ENCODE data around the gene CLEC20A. TPM values are rescaled to one million over a fixed set of nuclear protein-coding genes. Genes with fewer than 3 reads are reported as not detected.

CLEC20A gene
- total RNA-seq, 2 experiments from 2014 or later, result not detected

DNA sequence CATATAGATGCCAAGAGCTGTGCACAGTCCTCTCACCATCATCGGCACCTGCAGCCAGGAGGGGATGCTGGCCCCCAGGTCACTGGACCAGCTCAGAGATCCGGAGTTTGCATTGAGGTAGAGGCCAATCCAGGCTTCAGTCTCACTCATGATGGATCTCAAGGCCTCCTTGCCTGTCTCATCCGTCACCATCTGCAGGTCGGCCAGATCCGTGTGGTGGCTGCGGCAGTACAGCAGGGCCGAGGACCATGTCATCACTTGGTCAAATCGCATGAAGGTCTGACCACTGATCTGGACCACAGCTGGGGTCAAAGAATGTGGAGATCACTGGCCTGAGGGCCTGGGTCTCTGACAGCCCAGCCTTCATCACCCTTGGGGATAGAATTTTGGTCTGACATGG, 6.6 kb downstream of the CLEC20A start:
- Mint-ChIP-seq H3K27me3 (peaks cover 8% of the 10 kb centered on the region), H3K4me1 (no peaks in the 10 kb centered on the region), H3K27ac (no peak overlapping the region), H3K36me3 (ENCODE audit: low read depth) (no peaks in the 10 kb centered on the region), H3K4me3 (no peak overlapping the region), H3K9me3 (no peaks in the 10 kb centered on the region)
- DNase-seq, result no peak
- POLR2A ChIA-PET, result no interaction called here
- CTCF ChIA-PET, result no interaction called here

DNA sequence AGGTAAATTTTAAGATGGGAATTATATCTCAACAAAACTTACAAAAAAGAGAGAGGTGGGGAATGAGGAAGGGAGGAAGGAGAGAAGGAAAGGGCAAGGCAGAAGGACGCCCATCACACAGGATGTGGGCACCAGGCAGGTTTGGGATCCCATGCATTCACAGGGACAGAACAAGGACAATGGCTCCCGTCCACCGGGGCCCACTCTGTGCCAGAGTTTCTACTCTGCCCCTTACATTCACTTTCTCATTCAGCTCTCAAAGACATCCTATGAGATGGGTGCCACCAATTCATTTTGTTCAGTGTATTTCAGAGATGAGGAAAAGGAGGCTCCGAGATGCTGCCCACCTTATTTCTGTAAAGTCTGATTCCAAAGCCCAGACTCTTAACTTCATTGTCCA, 7.4 kb downstream of the CLEC20A start:
- Mint-ChIP-seq H3K9me3 (no peaks in the 10 kb centered on the region), H3K27ac (no peak overlapping the region), H3K36me3 (ENCODE audit: low read depth) (no peaks in the 10 kb centered on the region), H3K4me3 (no peak overlapping the region), H3K4me1 (no peaks in the 10 kb centered on the region), H3K27me3 (peaks cover 8% of the 10 kb centered on the region)
- POLR2A ChIA-PET, result no interaction called here
- DNase-seq, result no peak
- CTCF ChIA-PET, result no interaction called here

GRCh38 chr1:178488393-178488792, 8.4 kb downstream of the CLEC20A start:
- no peak for DNase-seq
- Mint-ChIP-seq H3K27me3 (peaks cover 8% of the 10 kb centered on the region), H3K9me3 (no peaks in the 10 kb centered on the region), H3K4me1 (no peaks in the 10 kb centered on the region), H3K27ac (no peak overlapping the region), H3K4me3 (no peak overlapping the region), H3K36me3 (ENCODE audit: low read depth) (no peaks in the 10 kb centered on the region)
- POLR2A ChIA-PET, result no interaction called here
- CTCF ChIA-PET, result interaction anchor here (1.2 kb wide), 1 partner anchor 13 kb away, joined by 3 read pairs; no protein-coding TSS in a partner anchor

- no peak for DNase-seq
- no peak overlapping the region for H3K4me3 Mint-ChIP-seq
- no peaks in the 10 kb centered on the region for H3K9me3 Mint-ChIP-seq
- CTCF ChIA-PET, result no interaction called here
- H3K27me3 Mint-ChIP-seq, result peaks cover 8% of the 10 kb centered on the region
- POLR2A ChIA-PET, result no interaction called here
- no peak overlapping the region for H3K27ac Mint-ChIP-seq
- no peaks in the 10 kb centered on the region for H3K36me3 Mint-ChIP-seq (ENCODE audit: low read depth)
- H3K4me1 Mint-ChIP-seq, result no peaks in the 10 kb centered on the region
Measured at GRCh38 chr1:178487070-178487615, 9.6 kb downstream of the CLEC20A start.

GRCh38 chr1:178486100-178487069, 10.4 kb downstream of the CLEC20A start:
- Mint-ChIP-seq H3K4me3 (no peak overlapping the region), H3K4me1 (no peaks in the 10 kb centered on the region), H3K9me3 (no peaks in the 10 kb centered on the region), H3K27ac (no peak overlapping the region), H3K36me3 (ENCODE audit: low read depth) (no peaks in the 10 kb centered on the region), H3K27me3 (peaks cover 8% of the 10 kb centered on the region)
- CTCF ChIA-PET, result no interaction called here
- POLR2A ChIA-PET, result no interaction called here
- no peak for DNase-seq

DNA sequence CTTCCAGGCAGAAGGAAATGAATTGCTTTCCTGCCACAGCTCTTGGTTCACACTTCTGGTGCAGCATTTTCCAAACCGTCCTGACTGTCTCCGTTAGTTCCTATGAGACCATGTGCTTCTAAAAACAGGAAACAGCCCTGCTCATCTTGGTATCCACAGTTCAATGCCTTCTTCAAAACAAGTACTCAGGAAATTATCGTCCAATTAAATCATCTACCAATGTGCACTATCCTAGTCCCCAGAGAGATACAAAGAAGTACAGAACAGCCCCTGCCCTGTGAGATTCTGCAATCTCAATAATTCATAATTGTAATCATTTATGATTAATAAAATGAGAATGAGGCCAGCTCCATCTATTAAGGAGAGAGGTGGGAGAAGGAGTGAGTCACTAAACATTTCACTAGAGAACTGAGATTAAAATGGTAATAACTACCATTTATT, 11.2 kb downstream of the CLEC20A start:
- Mint-ChIP-seq H3K27me3 (peaks cover 8% of the 10 kb centered on the region), H3K4me1 (no peaks in the 10 kb centered on the region), H3K9me3 (no peaks in the 10 kb centered on the region), H3K4me3 (no peak overlapping the region), H3K27ac (no peak overlapping the region), H3K36me3 (ENCODE audit: low read depth) (no peaks in the 10 kb centered on the region)
- ChIA-PET CTCF (no interaction called here), POLR2A (no interaction called here)
- no peak for DNase-seq

DNA sequence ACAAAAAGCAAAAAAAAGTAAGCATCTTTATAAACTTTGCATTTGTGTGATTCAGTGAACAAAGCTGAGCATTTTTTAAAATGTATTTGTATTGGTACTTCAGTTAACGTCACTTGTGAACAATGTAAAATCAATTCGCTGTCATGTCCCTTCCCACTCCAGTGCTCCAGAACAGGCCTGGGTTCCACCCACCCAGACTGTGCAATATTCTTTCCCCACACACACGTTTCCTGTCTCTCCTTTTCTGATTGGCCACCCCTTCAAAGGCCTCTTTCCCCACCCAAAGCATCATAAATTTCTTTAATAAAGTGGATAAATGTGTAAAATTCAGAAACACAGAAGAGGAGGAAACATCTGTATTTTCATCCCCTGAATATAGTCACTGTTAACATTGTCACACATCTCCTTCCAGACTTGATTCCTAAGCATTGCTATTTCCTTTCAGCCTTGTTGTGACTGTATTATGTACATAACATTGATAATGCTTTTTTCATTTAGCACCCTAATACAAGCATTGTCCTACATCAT, 12.0 kb downstream of the CLEC20A start:
- POLR2A ChIA-PET, result no interaction called here
- Mint-ChIP-seq H3K9me3 (no peaks in the 10 kb centered on the region), H3K4me3 (no peak overlapping the region), H3K27me3 (peaks cover 8% of the 10 kb centered on the region), H3K4me1 (no peaks in the 10 kb centered on the region), H3K36me3 (ENCODE audit: low read depth) (no peaks in the 10 kb centered on the region), H3K27ac (no peak overlapping the region)
- DNase-seq, result no peak
- CTCF ChIA-PET, result no interaction called here

DNA sequence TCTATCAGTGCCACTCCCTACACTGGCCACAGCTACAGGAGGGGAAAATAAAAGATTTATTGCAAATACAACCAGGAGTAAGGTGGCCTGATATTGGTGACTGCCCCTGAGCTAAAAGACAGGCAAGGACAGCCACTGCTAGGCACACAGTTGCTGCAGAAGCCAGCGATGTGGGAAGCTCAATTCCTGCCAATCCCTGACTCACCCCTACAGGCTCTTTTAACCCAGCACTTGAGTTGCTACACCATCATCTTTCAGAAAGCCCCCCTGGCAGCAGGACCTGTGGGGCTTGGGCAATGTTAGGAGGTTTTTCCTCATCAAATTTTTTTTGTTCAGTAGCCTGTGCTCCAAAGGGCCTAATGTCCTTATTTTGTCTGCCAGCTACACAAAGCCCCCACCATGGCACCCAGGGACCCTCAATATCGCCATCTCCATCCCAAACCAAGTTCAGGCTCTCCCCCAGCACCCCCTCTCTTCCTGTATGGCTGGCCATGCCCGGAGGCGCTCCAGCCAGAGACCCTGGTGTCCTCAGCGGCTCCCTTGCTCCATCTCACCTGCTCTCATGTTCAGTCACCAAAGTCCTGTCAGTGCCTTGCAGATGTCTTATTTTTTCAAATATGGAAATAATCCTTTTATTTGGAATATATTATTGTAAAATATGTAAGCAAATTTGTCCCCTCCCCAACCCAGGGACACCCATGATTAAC, 13.4 kb downstream of the CLEC20A start:
- CTCF ChIA-PET, result no interaction called here
- Mint-ChIP-seq H3K27ac (no peak overlapping the region), H3K27me3 (peaks cover 8% of the 10 kb centered on the region), H3K4me3 (no peak overlapping the region), H3K36me3 (ENCODE audit: low read depth) (no peaks in the 10 kb centered on the region), H3K4me1 (no peaks in the 10 kb centered on the region), H3K9me3 (no peaks in the 10 kb centered on the region)
- no peak for DNase-seq
- POLR2A ChIA-PET, result no interaction called here

DNA sequence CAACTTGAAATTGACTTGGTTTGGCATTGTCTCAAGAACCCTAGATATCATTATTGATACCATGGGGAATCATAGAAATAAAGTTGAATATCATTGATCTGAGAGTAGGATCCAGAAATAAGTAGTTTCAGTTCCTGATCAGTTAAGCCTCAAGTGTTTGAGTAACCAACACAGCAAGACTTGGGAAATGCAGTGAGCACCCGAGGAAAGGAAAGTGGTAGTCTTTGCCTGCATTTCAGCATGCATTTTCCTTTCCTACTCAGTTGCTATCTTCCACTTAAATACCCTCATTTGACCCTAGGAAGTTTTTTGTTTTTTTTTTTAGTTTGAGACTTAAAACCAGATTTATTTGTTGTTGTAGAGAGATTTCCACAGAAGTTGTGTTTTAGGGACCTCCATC, 18.9 kb downstream of the CLEC20A start:
- POLR2A ChIA-PET, result no interaction called here
- Mint-ChIP-seq H3K27ac (no peak overlapping the region), H3K36me3 (ENCODE audit: low read depth) (no peaks in the 10 kb centered on the region), H3K4me3 (no peak overlapping the region), H3K27me3 (peaks cover 1% of the 10 kb centered on the region), H3K4me1 (no peaks in the 10 kb centered on the region), H3K9me3 (no peaks in the 10 kb centered on the region)
- DNase-seq, result no peak
- CTCF ChIA-PET, result no interaction called here

- H3K4me3 Mint-ChIP-seq, result no peak overlapping the region
- H3K27ac Mint-ChIP-seq, result no peak overlapping the region
- H3K36me3 Mint-ChIP-seq (ENCODE audit: low read depth), result no peaks in the 10 kb centered on the region
Measured at GRCh38 chr1:178477373-178477772, 19.4 kb downstream of the CLEC20A start.

GRCh38 chr1:178472531-178472930, 24.2 kb downstream of the CLEC20A start:
- Mint-ChIP-seq H3K27ac (no peak overlapping the region), H3K36me3 (ENCODE audit: low read depth) (no peaks in the 10 kb centered on the region), H3K4me3 (no peak overlapping the region), H3K27me3 (peaks cover 5% of the 10 kb centered on the region), H3K4me1 (no peaks in the 10 kb centered on the region), H3K9me3 (no peaks in the 10 kb centered on the region)
- DNase-seq, result no peak
- POLR2A ChIA-PET, result no interaction called here
- CTCF ChIA-PET, result no interaction called here

More at GRCh38 chr1:178477373-178477772, 19.4 kb downstream of the CLEC20A start:
- peaks cover 4% of the 10 kb centered on the region for H3K27me3 Mint-ChIP-seq
- H3K4me1 Mint-ChIP-seq, result no peaks in the 10 kb centered on the region
- H3K9me3 Mint-ChIP-seq, result no peaks in the 10 kb centered on the region
- POLR2A ChIA-PET, result no interaction called here
- no peak for DNase-seq
- CTCF ChIA-PET, result no interaction called here

DNA sequence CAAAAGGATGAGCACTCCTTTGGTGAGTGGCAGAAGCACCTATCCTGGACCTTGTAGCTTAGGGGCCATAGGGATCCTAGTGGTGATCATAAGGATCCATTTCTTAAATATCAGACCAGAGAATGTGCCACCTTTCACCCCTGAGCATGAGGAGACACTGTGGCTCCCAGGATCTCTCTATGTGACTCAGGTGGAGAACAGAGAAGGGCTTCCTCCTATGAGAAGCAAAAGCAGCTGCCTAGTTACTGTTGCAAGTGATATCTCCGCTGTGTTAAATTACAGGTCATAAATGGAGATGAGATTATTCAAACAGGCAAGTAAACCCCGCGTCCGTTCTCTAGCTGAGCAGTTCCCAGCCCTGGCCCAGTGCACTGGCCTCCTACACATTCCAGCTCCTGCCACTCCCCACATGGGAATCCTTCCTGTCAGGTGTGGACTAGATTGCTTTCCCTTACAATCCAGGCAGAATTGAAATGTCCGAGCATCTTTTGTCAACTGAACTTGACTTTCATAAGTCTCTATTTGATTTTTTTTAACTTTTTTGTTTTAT, 26.3 kb downstream of the CLEC20A start:
- Mint-ChIP-seq H3K9me3 (no peaks in the 10 kb centered on the region), H3K4me3 (no peak overlapping the region), H3K27me3 (peaks cover 7% of the 10 kb centered on the region), H3K4me1 (no peaks in the 10 kb centered on the region), H3K27ac (no peak overlapping the region), H3K36me3 (ENCODE audit: low read depth) (no peaks in the 10 kb centered on the region)
- ChIA-PET POLR2A (no interaction called here), CTCF (no interaction called here)
- no peak for DNase-seq

DNA sequence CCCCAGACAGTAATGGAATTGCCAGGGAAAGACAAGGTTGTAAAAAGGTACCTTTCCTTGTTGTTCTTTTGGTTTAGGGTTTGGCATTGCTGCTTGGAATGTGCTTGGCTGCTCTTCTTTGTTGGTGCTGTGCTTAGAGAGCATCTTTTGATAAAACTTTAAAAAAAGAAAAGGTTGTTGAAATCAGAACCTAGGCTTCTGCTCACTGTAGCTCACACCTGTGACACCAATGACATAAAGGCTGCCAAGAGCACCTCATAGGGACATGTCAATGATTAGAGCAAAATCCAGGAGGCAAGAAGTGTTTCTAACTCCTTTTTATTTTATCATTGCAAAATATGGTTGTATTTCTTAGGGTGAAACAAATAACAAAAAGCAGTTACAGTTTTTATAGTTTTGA, 28.9 kb downstream of the CLEC20A start:
- no peak for DNase-seq
- Mint-ChIP-seq H3K9me3 (no peaks in the 10 kb centered on the region), H3K36me3 (ENCODE audit: low read depth) (no peaks in the 10 kb centered on the region), H3K4me1 (no peaks in the 10 kb centered on the region), H3K27ac (no peak overlapping the region), H3K27me3 (peaks cover 9% of the 10 kb centered on the region), H3K4me3 (no peak overlapping the region)
- CTCF ChIA-PET, result no interaction called here
- POLR2A ChIA-PET, result no interaction called here

Data from activated CD4-positive, alpha-beta memory T cell treated with anti-CD3 and anti-CD28 coated beads, Interleukin-2, amount 10 ng/mL, durations not matched to agents 7 days and 5 days (primary cell).